Neural cell (in vitro differentiated cells): Measurements from ENCODE around the gene THBS2. TPM values are rescaled to one million over a fixed set of nuclear protein-coding genes. Genes with fewer than 3 reads are reported as not detected.

Experiments
- H2AFZ ChIP-seq: fragments of 200-600, 300-800 bp; sonication (generic), shearing (Covaris generic); 2 replicates; pipeline ENCODE4 v1.6.0; 2014; ENCODE audit warnings: low read depth, mild to moderate bottlenecking, antibody characterized with exemption, low read length, moderate library complexity
- H3F3A ChIP-seq: fragments of 200-600 bp; shearing (Covaris generic); 2 replicates; pipeline ENCODE4 v1.6.1; 2016; ENCODE audit warnings: mild to moderate bottlenecking, moderate library complexity, mixed read lengths, antibody characterized with exemption, low read length; ENCODE audit not compliant: insufficient read depth, poor library complexity, severe bottlenecking
- H3K27ac ChIP-seq: fragments of 200-600, 300-800 bp; sonication (generic), shearing (Covaris generic); 2 replicates; pipeline ENCODE4 v1.5.1; 2014; ENCODE audit warnings: mild to moderate bottlenecking, low read length, moderate library complexity
- H3K27me3 ChIP-seq: fragments of 300-800, 200-600 bp; sonication (generic), shearing (Covaris generic); 2 replicates; pipeline ENCODE4 v1.6.0; 2014; ENCODE audit warnings: mild to moderate bottlenecking, low read depth, low read length, moderate library complexity; ENCODE audit not compliant: insufficient read depth
- H3K36me3 ChIP-seq: fragments of 300-800, 200-600 bp; sonication (generic), shearing (Covaris generic); 2 replicates; pipeline ENCODE4 v1.5.1; 2014; ENCODE audit warnings: mild to moderate bottlenecking, antibody characterized with exemption, low read length, moderate library complexity; ENCODE audit not compliant: insufficient read depth
- H3K4me2 ChIP-seq: fragments of 300-800, 200-600 bp; sonication (generic), shearing (Covaris generic); 2 replicates; pipeline ENCODE4 v1.6.0; 2014; ENCODE audit warnings: mild to moderate bottlenecking, low read length
- H3K4me3 ChIP-seq: fragments of 300-800, 200-600 bp; sonication (generic), shearing (Covaris generic); 2 replicates; pipeline ENCODE4 v1.5.1; 2014; ENCODE audit warnings: mild to moderate bottlenecking, low read length, moderate library complexity
- H3K79me2 ChIP-seq: fragments of 200-600 bp; shearing (Covaris generic); replicated peaks from 2 replicates; pipeline ENCODE4 v1.6.0; 2014; ENCODE audit warnings: mild to moderate bottlenecking, low read length, moderate library complexity; ENCODE audit not compliant: insufficient read depth
- H3K9ac ChIP-seq: fragments of 300-800, 200-600 bp; sonication (generic), shearing (Covaris generic); 2 replicates; pipeline ENCODE4 v1.6.1; 2016; ENCODE audit warnings: mild to moderate bottlenecking, low read length, mixed read lengths
- H3K9me2 ChIP-seq: fragments of 200-600 bp; shearing (Covaris generic); 2 replicates; pipeline ENCODE4 v1.6.1; 2016; ENCODE audit warnings: mild to moderate bottlenecking, low read length, mixed read lengths; ENCODE audit not compliant: insufficient read depth
- H3K9me3 ChIP-seq: fragments of 200-600, 300-800 bp; sonication (generic), shearing (Covaris generic); 2 replicates; pipeline ENCODE4 v1.6.1; 2016; ENCODE audit warnings: mild to moderate bottlenecking, mixed run types, low read length, moderate library complexity, mixed read lengths
- H4K20me1 ChIP-seq: fragments of 200-600 bp; shearing (Covaris generic); 2 replicates; pipeline ENCODE4 v1.6.1; 2016; ENCODE audit warnings: mild to moderate bottlenecking, mixed run types; ENCODE audit not compliant: insufficient read depth
- CTCF ChIP-seq: fragments of 450-650 bp; IDR thresholded peaks from 2 replicates; pipeline ENCODE4 v1.5.1; 2014; ENCODE audit warnings: antibody characterized with exemption, mild to moderate bottlenecking, moderate library complexity; ENCODE audit not compliant: poor library complexity, severe bottlenecking
- EP300 ChIP-seq: fragments of 450-650 bp; conservative IDR thresholded peaks from 2 replicates; pipeline ENCODE4 v1.6.1; 2014; ENCODE audit warnings: antibody characterized with exemption, mild to moderate bottlenecking, moderate library complexity; ENCODE audit not compliant: poor library complexity, severe bottlenecking
- EZH2 ChIP-seq: fragments of 200-600, 300-800 bp; shearing (Covaris generic), sonication (generic); IDR thresholded peaks from 2 replicates; pipeline ENCODE4 v1.6.1; 2014; ENCODE audit warnings: antibody characterized with exemption, low read length, borderline replicate concordance, mild to moderate bottlenecking; ENCODE audit not compliant: insufficient read depth, poor library complexity, severe bottlenecking
- MXI1 ChIP-seq: fragments of 450-650 bp; conservative IDR thresholded peaks from 2 replicates; pipeline ENCODE4 v1.6.1; 2014; ENCODE audit warnings: antibody characterized with exemption, mild to moderate bottlenecking; ENCODE audit not compliant: poor library complexity, severe bottlenecking
- POLR2AphosphoS5 ChIP-seq: IDR thresholded peaks from 2 replicates; pipeline ENCODE4 v1.6.1; 2012
- RAD21 ChIP-seq: fragments of 450-650 bp; conservative IDR thresholded peaks from 2 replicates; pipeline ENCODE4 v1.6.1; 2014; ENCODE audit warnings: antibody characterized with exemption, mild to moderate bottlenecking, moderate library complexity
- REST ChIP-seq: IDR thresholded peaks from 2 replicates; pipeline ENCODE4 v1.6.1; 2012; ENCODE audit warnings: borderline replicate concordance
- SMC3 ChIP-seq: fragments of 450-650 bp; conservative IDR thresholded peaks from 2 replicates; pipeline ENCODE4 v1.6.1; 2014; ENCODE audit warnings: antibody characterized with exemption, mild to moderate bottlenecking, moderate library complexity; ENCODE audit not compliant: poor library complexity
- TAF1 ChIP-seq: IDR thresholded peaks from 2 replicates; pipeline ENCODE4 v1.6.1; 2012; ENCODE audit warnings: low read depth
- polyA plus RNA-seq: library from polyadenylated mRNA; depleted of rRNA; stranded (reverse); fragments of >200 nt; gene quantifications from 2 replicates; pipeline ENCODE4 v1.2.3, GENCODE V29; 2014

The THBS2 gene
- polyA plus RNA-seq, 1 donor from 2014 or later, result 0.88 TPM

GRCh38 chr6:169286961-169287360 lies 33.3 kb upstream of the THBS2 start:
- no peak overlapping the region for H2AFZ ChIP-seq

GRCh38 chr6:169285165-169285564 lies 31.5 kb upstream of the THBS2 start:
- no peaks in the 10 kb centered on the region for H3K27me3 ChIP-seq
- H2AFZ ChIP-seq, result no peak overlapping the region
- H4K20me1 ChIP-seq, result no peaks in the 10 kb centered on the region
- no peak overlapping the region for H3K4me2 ChIP-seq
- no peaks in the 10 kb centered on the region for H3K79me2 ChIP-seq
- H3K4me3 ChIP-seq, result no peak overlapping the region
- no peaks in the 10 kb centered on the region for H3K36me3 ChIP-seq
- H3K9me3 ChIP-seq, result no peaks in the 10 kb centered on the region
- no peak overlapping the region for H3K27ac ChIP-seq
- H3K9me2 ChIP-seq, result no peaks in the 10 kb centered on the region
- TF ChIP-seq SMC3 (no peak), POLR2AphosphoS5 (no peak), EP300 (no peak), RAD21 (no peak), REST (no peak), EZH2 (no peak), MXI1 (no peak), TAF1 (no peak), CTCF (no peak)
- H3F3A ChIP-seq, result no peaks in the 10 kb centered on the region
- H3K9ac ChIP-seq, result no peak overlapping the region

More at GRCh38 chr6:169286961-169287360, 33.3 kb upstream of the THBS2 start:
- no peak overlapping the region for H3K9ac ChIP-seq
- no peaks in the 10 kb centered on the region for H3F3A ChIP-seq
- H3K27ac ChIP-seq, result no peak overlapping the region
- no peaks in the 10 kb centered on the region for H4K20me1 ChIP-seq
- H3K27me3 ChIP-seq, result no peaks in the 10 kb centered on the region
- TF ChIP-seq EP300 (no peak), POLR2AphosphoS5 (no peak)
- no peak overlapping the region for H3K4me2 ChIP-seq
- H3K9me3 ChIP-seq, result no peaks in the 10 kb centered on the region
- no peaks in the 10 kb centered on the region for H3K9me2 ChIP-seq
- no peaks in the 10 kb centered on the region for H3K79me2 ChIP-seq
- H3K4me3 ChIP-seq, result no peak overlapping the region
- no peaks in the 10 kb centered on the region for H3K36me3 ChIP-seq

GRCh38 chr6:169283924-169284323 lies 30.3 kb upstream of the THBS2 start:
- Histone ChIP-seq H3K36me3 (no peaks in the 10 kb centered on the region), H3F3A (no peaks in the 10 kb centered on the region), H3K9ac (no peak overlapping the region), H3K4me3 (no peak overlapping the region), H3K9me3 (no peaks in the 10 kb centered on the region), H2AFZ (no peak overlapping the region), H3K79me2 (no peaks in the 10 kb centered on the region), H3K27ac (no peak overlapping the region), H3K4me2 (no peak overlapping the region), H3K27me3 (no peaks in the 10 kb centered on the region), H3K9me2 (no peaks in the 10 kb centered on the region), H4K20me1 (no peaks in the 10 kb centered on the region)
- no peak for TF ChIP-seq SMC3
- TF ChIP-seq EP300, result no peak
- TF ChIP-seq RAD21, result no peak
- TF ChIP-seq MXI1, result no peak
- TF ChIP-seq CTCF, result no peak
- TF ChIP-seq EZH2, result no peak
- no peak for TF ChIP-seq POLR2AphosphoS5
- no peak for TF ChIP-seq REST
- TF ChIP-seq TAF1, result no peak
